AG08396 (cell line): Measurements from ENCODE around the gene EFNA2.

Experiments
- DNase-seq: peaks from one replicate; pipeline ENCODE4 v3.0.0; 2012; ENCODE audit warnings: low spot score, mixed read lengths

EFNA2 gene

GRCh38 chr19:1284293-1284978 lies 1.2 kb upstream of the EFNA2 start:
- no peak for DNase-seq

DNA sequence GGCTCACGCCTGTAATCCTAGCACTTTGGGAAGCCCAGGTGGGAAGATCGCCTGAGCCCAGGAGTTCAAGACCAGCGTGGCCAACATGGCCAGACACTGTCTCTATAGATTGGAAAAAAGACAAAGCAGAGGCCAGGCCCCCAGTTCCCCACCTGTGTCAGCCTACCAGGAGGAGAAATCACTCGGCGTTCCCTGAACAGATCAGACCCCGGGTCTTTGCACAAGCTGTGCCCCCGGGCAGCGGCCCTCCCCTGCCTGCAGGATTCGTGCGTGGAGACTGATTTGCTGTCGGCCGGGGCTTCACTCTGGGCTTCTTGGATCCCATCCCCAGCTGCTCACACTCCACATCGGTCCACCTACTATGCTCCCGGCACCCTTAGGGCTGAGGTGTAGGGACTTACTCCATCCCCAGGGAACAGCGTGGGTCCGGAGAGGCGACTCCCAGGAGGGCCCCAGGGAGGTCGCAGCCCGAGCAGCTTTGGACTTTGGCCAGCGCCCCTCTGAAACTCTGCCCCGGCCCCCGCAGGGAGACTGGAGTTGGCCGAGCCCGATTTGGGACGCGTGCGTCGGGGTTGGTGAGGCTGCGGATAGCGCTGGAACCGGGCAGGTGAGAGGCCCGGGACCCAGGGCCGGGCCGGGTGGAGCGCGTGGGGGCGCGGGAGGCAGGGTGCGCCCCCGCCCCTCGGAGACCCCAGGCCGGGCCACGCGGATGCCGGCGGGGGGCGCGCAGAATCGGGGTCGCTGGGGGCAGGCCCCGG lies 515 bp upstream of the EFNA2 start:
- DNase-seq, result no peak

- no peak for DNase-seq
Measured at GRCh38 chr19:1286487-1287353, 1.0 kb downstream of the EFNA2 start.

DNA sequence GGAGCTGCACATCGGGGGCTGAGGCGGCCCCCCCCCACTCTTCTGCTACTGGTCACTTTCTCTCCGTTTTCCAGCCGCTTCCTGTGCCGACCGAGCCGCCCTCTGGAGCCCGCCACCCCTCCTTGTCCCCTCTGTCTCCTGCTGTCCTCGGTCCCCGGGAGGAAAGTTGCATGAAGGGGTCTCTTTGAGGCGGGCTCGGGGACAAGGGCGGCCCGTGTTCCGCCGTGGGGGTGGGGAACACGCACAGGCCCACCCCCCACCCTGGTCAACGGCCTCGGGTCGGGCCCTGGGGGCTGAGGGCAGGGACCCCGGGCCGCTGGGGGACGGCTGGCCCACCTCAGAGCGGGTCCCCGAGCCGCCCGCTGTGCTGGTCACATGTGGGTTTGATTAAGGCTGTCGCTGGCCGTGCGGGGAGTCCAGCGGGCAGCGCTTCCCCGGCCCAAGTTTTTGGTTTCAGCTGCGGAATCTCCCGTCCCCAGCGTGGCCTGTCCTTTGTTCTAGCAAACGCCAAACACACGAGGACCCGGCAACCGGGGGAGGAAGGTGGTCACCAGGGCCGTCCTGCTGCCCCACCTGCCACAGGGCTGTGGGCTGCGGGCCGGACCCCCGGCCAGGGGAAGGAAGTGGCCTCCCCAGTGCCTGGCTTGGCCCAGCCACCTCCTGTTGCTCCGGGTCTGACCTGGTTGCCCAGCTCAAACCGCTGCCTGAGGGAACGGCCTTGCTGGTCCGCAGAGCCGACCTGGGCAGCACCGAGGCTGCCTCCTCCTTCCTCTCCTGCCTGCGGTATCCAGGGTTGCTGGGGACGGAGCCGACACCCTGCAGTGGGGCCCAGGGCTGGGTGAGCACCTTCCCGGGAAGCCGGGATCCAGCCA lies 1.9 kb downstream of the EFNA2 start:
- peak; percentile 68 for DNase-seq

DNA sequence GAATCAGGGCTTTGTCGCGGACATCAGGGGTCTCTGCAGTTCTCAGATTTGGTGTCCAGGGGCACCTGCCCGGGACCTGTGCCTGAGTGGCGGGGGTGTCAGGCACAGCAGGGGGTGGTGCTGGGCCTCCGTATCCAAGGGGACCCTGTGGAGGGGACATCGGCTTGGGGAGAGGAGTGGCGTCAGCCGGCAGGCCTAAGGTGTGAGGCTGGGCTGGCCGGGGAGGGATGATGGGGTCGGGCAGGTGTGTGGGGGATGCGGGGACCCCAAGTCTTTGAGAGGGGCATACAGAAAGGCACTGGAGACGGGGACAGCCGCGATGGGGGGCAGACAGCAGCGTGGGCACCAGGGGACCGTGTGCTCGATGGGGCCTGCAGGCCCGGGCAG lies 2.5 kb downstream of the EFNA2 start:
- no peak for DNase-seq

GRCh38 chr19:1288833-1289685 lies 3.4 kb downstream of the EFNA2 start:
- DNase-seq, result no peak

- DNase-seq, result no peak
Measured at GRCh38 chr19:1289686-1290025, 4.0 kb downstream of the EFNA2 start.

GRCh38 chr19:1290196-1290702 lies 4.6 kb downstream of the EFNA2 start:
- DNase-seq, result no peak

GRCh38 chr19:1290703-1291651 lies 5.3 kb downstream of the EFNA2 start:
- DNase-seq, result no peak

- DNase-seq, result no peak
Measured at GRCh38 chr19:1291761-1292418, 6.2 kb downstream of the EFNA2 start.

GRCh38 chr19:1292419-1293151 lies 6.9 kb downstream of the EFNA2 start:
- DNase-seq, result no peak

- DNase-seq, result no peak
Measured at GRCh38 chr19:1293782-1294604, 8.3 kb downstream of the EFNA2 start.

DNA sequence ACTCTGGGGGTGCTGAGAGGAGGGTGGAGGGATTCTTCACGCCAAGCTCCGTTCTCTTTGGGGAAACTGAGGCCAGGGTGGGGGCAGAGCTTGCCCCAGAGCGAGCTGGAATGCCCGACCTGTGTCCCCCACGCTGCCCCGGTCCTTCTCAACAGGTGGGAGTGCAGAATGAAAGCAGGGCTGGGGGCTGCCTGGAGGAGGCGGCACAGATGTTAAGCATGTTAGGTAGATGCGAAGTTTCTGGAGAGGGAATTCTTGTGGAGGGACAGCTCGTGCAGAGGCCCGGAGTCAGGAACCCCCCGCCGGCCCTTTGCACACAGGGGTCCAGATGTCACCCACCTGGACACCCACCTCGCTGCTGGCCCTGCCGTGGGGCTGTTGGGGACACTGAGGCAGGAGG lies 9.0 kb downstream of the EFNA2 start:
- DNase-seq, result no peak

GRCh38 chr19:1295169-1296012 lies 9.7 kb downstream of the EFNA2 start:
- DNase-seq, result peak; percentile 89

DNA sequence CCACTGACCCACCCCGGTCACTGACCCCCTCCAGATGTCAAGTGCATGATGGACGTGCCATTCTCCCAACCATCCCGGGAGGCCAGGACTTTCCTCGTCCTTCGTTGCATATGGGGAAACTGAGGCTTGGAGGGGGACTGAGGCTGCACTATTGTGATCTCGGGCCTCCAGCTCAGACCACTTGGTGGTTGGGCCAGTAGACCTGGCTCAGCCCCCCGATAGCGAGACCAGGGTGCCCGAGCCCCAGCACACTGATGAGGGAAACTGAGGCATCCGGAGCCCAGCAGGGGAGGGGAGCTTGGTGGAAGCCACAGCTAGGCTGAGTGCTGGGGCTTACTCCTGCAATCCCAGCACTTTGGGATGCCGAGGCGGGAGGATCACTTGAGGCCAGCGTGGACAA lies 10.4 kb downstream of the EFNA2 start:
- no peak for DNase-seq

GRCh38 chr19:1296575-1297271 lies 11.1 kb downstream of the EFNA2 start:
- no peak for DNase-seq
